HG03565 (cell line): ENCODE data around the gene MORN1.

Source experiments
- ATAC-seq: cut with Tn5 transposase; IDR thresholded peaks from one replicate; pipeline ENCODE4 v1.9.1; 2021; ENCODE audit warnings: mild to moderate bottlenecking, moderate library complexity; ENCODE audit not compliant: unreplicated experiment

Gene MORN1

DNA sequence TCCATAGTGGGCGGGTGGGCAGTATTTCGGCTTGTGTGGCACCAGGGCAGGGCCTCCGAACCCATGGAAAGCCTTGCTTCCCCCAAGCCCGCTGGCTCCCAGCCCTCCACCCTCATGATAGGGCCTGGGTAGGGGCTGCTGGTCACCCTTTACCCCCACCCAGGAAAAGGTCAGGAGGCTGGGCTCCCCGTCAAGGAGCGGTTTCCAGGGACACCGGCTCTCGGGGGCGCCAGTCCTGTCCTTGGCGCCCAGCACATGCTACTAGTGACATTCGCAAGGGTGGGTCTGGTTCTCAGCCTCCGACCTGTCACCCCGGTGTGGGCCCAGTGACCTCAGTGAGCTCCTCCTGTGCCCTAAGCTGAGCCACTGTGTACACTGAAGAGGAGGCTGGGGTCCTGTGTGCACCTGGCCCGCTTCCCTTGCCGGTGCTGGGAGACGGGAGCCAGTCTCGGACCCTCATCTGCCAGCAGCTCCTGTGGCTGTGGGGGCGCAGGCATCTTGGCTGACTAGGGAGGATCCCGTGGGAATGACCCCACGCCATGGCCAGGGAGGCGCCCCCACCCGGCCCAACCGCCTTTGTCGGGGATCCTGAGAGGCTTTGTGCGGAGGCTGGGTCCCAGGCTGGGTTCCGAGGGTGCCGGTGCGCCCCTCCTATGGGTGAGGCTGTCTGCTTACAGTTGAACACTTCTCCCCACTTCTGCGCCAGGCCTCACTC is 108.6 kb downstream of the MORN1 start:
- no peak for ATAC-seq

- ATAC-seq, result no peak
Observed at GRCh38 chr1:2279817-2280216, 111.5 kb downstream of the MORN1 start.

DNA sequence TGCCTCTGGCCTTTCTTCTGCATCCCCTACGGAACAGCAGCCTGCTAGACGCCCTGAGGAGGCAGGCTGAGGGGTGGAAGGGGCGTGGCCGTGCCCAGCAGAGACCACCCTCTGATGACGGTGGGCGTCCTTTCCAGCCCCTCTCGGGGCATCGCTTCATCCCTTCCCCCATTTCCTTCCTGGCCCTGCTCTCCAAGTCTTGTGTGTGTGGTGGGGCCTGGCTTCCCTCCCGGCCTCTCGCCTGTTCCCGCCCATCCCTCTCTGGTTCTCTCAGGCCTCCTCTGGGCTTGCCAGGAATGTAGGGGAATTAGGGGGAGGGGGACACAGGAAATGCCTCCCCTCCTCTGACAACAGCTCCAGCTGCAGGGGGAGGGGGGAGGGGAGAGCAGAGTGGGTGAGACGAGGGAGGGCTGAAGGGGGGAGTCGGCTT is 112.1 kb downstream of the MORN1 start:
- ATAC-seq, result no peak

DNA sequence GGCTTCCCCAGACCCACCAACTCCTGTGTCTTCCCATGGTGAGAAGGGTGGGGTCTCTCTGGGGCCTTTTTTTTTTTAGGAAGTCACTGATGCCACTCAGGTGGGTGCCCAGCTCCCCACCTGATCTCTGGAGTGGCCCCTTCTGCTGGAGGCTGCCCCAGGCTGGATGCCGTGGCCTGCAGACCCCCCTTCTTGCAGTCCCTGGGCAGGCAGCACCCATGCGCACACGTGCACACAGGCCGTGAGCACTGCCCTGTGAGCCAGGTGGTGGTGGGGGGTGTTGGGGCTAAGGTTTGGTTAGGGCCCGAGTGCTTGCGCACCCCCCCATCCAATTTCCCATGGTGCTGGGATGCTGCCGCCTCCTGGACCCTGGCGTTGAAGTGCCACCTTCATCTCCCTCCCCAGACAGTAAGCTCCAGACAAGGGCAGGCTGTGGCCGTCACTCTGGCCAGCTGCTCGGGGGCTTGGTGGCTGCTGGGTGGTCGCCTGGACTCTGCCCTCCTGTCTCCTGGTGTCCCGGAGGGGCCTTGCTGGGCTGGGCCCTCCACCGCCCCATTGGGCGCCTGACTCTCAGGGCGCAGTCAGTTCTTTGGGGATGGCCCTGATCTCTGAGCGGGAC is 112.7 kb downstream of the MORN1 start:
- no peak for ATAC-seq

DNA sequence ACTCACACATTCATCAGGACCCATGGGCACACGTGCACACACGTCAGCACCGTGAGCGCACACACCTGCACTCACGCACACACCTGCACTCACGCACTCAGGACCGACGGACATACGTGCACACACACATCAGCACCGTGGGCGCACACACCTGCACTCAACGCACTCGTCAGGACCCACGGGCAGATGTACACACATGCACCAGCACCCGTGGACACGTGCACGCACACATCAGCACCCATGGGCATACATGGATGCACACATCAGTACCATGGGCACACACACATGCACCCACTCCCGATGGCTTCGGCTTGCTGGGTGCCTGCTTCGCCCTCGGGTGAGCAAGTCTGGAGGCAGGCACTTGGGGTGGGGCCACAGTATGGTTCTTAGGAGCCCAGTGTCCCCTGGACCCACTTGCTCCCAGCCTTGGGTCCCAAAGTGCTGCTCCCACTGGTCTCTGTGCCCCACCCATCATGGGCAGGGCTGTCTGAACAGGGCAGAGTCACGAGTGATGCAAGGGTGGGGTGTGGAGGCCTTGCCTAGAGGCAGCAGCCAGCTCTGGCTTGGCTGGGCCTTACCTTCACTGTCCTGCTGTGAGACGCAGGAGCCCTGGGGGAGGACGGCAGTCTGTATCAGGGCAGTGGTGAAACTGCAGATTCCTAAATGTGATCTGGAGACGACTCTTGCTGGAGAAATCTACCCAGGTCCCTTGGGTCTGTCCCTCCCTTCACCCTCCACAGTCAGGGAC is 113.4 kb downstream of the MORN1 start:
- no peak for ATAC-seq

DNA sequence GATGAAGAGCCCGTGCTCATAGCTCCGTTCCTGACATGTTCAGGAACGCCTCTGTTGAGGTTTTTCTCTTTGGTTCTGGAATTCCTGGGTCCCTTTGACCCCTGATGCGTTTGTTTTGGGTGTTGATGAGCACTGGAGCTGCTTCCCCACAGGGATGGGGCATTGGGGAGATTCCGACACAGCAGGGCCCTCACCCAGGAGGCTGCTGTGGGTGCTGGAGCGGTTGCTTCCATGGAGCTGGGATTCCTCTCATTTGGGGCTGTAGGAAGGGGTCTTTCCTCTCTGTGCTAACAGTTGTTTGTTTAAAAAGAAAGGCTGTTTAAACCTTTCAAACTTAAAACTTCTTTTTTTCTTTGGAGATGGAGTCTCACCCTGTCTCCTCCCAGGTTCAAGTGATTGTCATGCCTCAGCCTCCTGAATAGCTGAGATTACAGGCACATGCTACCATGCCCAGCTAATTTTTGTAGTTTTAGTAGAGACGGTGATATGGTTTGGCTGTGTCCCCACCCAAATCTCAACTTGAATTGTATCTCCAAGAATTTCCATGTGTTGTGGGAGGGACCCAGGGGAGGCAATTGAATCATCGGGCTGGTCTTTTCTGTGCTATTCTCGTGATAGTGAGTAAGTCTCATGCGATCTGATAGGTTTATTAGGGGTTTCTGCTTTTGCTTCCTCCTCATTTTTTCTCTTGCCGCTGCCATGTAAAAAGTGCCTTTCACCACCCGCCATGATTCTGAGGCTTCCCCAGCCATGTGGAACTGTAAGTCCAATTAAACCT is 114.4 kb downstream of the MORN1 start:
- ATAC-seq, result no peak

- no peak for ATAC-seq
Observed at GRCh38 chr1:2275796-2276536, 115.4 kb downstream of the MORN1 start.

- ATAC-seq, result no peak
Observed at GRCh38 chr1:2274929-2275475, 116.4 kb downstream of the MORN1 start.

DNA sequence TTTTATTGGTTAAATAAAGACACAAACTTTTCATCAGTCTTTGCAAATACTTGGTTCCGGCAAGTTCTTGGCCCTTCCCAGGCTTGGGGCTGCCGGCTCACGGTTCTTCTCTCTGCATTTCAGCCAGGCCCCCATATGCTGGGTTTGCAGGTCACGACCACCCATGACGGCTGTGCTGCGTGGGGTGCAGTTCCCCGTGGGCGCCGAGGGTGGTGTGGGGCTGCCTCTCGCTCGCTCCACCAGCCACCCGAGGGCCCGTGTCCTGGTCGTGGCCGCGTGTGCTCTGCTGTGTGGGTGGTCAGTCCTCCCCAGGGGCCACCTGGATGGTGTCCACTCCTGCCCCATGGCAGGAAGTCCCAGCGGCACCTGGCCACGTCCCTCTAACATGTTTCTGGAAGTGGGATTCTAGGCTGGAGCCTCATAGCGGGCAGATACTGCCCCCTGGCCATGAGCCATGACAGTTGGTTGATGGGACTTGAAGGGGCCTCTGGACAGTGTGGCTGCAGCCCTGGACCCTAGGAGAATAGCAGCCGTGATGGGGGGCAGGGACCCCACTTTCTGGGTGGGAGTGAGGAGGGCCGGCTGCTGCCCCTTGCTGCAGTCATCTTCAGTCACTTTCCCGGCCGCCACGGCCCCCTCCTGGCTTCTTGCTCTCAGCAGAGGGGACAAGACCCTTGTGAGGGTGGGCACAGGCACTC is 117.0 kb downstream of the MORN1 start:
- ATAC-seq, result no peak

GRCh38 chr1:2273401-2274090 is 117.8 kb downstream of the MORN1 start:
- no peak for ATAC-seq

- ATAC-seq, result no peak
Observed at GRCh38 chr1:2272686-2273400, 118.5 kb downstream of the MORN1 start.

DNA sequence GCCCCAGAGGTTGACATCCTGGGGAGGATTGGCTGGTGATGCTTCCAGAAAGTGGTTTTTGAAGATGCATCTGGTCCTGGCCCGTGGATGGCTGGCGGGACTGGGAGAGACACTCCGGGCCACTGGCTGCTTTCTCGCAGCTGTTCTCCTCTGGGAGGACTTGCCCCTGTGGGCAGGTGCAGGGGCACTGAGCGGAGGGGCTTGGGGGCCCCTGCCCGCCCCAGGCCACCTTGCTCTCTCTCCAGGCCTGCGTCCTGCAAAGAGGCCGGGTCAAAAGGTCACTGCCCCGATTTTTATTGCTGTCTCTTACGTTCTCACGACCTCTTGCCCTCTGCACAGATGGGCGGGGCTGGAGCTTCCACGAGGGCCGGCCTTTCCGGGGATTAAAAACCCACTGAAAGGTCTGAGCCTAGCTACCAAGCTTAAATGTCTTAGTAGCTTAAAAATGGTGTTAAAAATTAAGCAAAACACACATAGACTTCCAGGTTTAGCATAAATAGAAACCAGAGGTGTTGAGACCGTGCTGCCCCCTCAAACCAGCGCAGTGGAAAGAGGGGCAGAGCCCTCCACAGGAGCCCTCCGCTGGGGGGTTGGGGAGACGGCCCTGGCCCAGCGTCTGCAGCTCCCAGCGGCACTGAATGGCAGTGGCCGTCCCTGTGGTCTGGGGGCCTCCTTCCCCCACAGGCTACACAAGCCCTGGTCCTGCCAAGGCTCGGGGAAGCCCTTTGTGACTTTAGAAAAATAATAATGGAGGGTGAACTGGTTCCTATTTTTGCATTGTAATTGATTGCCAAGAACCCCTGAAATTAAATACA is 119.3 kb downstream of the MORN1 start:
- ATAC-seq, result no peak
